GM18498 (cell line): ENCODE data around the gene CLN3.
"Not testable (repeated sequence)": the region's sequence is repeated elsewhere in the genome, so short reads cannot be mapped to it uniquely, and the experiment has no call there.

Experiments
- ATAC-seq: cut with Tn5 transposase; IDR thresholded peaks from one replicate; pipeline ENCODE4 v1.9.1; 2021; ENCODE audit warnings: mild to moderate bottlenecking, moderate library complexity; ENCODE audit not compliant: unreplicated experiment

The CLN3 gene

DNA sequence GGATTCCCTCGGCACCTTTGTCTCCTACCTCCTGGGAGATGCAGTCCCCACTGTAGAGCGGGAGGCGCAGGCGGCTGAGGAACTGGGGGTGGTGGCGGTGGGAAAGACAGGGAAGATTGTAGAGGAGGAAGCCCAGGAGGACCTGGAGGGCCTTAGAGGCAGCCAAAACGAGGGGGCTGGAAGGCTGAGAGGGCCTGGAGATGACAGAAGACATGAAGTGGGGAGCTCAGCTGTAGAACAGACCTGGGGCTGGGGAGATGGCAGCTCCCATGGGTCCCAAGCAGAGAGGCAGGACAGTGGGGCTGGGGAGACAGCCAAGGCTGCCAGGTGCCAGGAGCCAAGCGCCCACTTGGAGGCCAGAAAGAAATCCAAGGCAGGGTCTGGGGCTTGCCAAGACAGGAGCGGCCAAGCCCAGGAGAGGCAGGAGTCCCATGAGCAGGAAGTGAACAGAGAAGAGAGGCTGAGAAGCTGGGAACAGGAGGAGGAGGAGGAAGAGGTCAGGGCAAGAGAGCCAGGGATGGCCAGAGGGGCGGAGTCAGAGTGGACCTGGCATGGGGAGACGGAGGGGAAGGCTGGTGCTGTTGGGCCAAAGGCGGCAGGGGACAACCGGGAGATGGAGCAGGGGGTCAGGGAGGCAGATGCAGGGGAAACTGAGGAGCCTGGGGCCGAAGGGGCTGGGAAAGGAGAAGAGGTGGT lies 3.4 kb upstream of the CLN3 start:
- ATAC-seq, result no peak

DNA sequence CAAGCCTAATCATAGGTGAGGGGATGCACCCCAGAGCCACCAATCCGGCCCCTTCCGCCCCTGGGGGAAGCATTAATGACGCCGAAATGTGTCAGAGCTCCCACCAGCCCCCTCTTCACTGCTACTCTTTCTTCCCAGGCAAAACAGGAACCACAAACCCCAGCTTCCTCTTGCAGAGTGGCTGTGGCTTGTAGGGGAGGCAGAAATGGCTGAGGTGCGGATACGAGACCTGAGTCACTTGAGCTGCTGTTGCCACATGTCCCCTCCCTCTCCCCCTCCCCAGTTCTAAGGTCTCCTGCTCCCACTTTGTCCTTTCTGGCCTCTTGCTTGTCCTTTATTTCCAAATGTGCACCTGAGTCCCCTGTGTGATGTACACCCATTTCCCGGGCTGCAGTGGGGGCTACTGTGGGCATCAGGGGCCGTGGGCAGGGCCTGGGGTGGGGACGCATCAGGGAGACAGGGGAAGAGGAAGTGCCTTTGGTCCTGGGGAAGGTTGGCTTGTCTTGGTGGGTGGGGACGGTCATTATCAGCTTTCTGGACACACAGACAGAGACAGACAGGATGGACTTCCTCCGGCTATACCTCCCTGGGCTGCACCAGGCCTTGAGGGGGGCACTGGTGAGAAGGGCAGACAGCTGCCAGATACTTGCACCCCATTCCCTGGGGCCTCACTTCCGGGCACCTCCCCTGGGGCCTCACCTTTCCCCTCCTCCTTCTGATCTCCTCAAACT lies 2.4 kb upstream of the CLN3 start, which contains the start of gene APOBR:
Gene APOBR, plus strand, starts transcription at position 523 of the 731 bp plus-strand sequence. Its CDS starts 39 bp downstream, at position 562.
- peak; percentile 45 for ATAC-seq

DNA sequence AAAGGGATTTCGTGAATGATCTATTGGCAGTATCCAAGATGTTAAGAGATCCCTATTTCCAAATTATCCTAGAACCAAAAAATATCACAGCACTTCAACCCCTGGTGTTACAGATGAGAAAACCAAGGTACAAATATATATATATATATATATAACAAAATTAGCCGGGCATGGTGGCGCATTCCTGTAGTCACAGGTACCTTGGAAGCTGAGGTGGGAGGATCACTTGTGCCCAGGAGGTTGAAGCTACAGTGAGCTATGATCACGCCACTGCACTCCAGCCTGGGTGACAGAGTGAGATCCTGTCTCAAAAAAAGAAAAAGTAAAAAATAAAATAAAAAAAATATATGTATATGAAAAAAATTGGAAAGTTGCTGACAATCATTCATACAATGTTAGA lies 637 bp upstream of the CLN3 start:
- ATAC-seq, result no peak

DNA sequence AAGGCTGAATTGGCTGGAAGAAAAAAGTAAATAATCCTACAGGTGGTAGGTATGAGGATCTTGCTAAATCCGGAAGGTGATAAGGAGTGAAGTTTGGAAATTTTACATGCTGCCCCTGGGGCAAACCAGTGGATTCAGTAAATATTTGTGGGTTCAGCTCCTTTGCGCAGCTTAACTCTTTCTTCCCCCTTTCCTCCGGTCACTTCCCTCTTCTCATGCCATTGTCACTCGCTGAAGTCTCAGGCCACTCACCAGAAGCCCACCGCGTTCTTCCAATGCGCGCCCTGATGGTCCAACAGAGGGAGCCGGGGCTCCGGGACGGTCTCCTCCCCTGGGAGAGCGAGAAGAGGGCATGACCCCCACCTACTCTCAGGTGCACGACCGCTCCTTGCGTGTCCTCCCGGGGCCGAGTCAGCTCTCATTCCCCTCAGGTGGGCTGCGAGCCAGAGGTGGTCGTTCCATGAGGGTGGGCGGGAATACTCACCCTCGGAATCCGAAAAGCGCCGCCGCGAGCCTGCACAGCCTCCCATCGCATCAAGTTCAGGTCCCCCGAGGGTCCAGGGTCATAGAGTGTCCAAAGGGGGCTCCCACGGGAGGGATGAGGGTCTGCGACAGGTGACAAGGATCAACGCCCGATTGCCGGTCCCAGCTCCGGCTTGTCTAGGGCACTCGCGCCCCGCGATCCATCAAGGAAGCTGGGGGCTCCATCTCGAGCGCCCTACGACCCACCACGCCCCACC lies 474 bp downstream of the CLN3 start:
- ATAC-seq, result no peak

DNA sequence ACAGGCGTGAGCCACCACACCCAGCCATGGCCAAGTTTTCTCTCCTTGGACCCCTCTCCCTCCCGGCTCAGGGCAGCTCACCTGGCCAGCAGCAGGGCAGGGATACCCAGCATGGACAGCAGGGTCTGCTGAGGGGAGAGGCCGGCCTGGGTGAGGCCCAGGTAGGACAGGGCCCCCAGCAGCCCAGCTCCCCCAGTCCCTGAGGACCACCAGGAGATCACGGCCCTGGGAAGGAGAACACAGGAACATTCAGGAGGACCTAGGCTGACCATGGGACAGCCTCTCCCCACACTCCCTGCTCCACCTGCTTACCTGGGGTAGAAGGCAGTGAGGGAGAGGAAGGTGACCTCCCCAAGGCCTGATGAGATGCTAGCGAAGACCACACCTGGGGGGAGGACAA lies 5.6 kb downstream of the CLN3 start:
- ATAC-seq, result no peak

DNA sequence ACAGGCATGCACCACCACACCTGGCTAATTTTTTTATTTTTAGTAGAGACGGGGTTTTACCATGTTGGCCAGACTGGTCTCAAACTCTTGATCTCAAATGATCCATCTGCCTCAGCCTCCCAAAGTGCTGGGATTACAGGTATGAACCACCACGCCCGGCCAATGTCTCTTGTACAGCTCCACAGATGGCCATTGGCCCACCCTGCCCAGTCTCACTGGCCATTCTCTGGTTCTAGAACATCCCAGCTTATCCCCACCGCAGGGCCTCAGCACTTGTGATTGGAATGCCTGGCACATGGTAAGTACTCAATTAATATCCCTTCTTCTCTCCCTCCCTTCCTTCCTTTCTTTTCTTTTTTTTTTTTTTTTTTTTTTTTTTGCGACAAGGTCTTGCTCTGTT lies 8.5 kb downstream of the CLN3 start:
- not testable (repeated sequence) for ATAC-seq

DNA sequence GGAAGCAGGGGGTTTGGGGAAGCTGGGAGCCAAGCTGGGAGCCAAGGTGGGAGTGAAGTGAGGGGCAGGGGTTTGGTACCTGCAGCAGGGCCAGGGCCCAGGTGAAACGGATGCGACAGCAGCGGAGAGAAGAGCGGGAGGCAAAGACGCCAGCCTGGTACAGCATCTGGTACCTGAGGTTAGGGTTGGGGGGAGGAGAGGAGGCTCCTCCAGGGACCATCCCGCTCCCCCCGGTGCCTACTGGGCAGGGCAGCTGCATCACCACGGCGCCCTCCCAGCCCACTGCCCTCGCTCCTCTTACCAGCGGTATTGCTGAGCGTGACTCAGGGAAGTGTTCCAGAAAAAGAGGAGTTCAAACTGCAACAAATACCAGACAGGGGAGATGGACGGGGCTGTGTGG lies 9.8 kb downstream of the CLN3 start:
- ATAC-seq, result no peak

DNA sequence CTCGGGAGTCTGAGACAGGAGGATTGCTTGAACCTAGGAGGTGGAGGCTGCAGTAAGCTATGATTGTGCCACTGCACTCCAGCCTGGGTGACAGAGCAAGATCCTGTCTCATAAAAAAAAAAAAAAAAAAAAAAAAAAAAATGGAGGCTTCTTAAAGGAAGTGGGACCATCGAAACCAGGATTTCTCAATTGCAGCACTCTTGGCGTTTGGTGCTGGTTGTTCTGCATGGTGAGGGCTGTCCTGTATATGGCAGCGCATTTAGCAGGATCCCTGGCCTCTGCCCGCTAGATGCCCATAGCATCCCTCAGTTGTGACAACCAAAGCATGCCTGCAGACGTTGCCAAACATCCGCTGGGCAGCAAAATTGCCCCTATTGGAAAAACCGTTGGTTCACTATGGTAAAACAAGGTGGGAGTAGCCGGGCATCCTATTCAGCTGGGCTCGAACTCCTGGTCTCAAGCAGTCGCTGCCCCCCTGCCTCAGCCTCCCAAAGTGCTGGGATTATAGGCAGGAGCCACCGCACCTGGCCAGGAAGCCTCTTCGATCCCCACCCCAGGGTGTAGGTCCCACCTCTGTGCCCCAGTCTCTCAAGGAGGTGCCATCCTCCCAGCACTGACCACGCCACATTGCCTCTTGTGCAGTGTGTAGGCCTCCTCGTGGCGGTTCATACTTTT lies 13.2 kb downstream of the CLN3 start:
- no peak for ATAC-seq

DNA sequence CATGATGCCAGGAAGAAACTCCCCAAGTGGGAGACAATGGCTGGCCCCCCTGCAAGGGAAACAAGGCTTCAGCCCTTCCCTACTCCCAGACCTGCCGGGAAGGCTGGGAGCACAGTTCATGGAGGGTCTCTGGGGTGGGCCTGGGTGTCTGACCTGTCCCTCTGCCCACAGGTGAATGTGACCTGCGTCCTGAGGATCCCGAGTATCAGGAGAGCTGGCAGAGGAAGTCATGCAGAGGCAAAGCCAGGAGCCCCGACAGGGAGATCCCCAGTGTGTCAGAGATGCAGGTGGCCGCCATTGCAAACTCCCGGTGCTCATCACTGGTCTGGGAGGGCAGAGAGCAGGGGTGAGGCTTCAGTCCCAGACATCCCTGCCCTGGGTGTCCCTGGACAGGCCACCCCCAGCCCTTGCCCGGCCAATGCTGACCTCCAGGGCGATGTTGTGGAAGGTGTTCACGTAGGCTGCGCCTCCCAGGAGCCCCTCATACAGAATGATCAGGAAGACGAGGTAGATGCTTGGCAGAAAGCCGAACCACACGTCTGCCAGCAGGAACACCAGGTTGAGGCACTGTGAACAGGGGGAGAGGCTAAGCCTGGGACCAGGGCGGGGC lies 14.5 kb downstream of the CLN3 start:
- no peak for ATAC-seq

DNA sequence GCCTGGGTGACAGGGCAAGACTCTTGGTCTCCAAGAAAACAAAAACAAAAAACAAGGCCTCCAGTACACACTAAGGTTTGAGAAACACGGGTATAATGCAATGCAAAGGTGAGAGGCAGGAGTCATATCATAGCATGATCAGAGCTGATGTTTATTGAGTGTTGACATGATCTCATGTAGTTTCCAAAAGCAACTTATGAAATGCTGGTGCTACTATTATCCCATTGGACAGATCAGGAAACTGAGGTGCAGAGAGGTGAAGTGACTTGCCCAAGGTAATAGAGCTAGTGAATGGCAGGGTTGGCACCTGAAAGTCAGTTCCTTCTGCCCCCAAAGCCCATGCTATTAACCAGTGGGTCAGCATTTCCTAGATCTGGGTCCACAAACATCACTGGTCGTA lies 16.7 kb downstream of the CLN3 start:
- ATAC-seq, result no peak

DNA sequence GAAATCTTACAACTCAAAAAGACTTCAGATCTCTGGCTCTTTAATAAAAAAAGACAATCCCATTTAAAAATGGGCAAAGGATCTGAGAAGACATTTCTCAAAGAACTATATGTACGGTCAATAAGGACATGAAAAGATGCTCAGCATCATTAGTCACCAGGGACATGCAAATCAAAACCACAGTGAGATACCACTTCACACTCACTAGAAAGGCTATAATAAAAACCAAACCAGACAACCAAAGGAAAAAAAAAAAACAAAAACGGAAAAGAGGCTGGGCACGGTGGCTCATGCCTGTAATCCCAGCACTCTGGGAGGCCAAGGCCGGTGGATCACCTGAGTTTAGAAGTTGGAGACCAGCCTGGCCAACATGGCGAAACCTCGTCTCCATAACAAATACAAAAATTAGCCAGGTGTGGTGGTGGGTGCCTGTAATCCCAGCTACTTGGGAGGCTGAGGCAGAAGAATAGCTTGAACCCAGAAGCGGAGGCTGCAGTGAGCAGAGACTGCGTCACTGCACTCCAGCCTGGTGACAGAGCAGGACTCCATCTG lies 18.1 kb downstream of the CLN3 start:
- no peak for ATAC-seq

DNA sequence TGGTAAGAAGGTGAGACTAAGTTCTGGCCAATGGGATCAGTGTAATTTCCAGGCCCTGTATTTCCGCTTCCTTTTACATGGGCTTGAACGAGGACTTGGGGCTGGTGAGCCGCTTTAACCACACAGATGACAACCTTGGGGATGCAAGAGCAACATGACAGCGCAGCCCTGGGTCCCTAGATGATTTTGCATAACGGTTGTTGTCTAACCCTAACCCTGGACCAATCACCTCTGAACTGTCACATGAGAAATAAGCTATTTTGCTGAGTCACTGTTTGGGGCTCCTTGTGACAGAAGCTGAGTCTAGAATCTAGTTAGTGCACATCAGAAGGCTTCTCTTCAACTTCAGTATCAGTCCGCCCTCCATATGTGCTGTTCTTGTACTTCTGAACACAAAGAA lies 44.8 kb downstream of the CLN3 start:
- ATAC-seq, result not testable (repeated sequence)

DNA sequence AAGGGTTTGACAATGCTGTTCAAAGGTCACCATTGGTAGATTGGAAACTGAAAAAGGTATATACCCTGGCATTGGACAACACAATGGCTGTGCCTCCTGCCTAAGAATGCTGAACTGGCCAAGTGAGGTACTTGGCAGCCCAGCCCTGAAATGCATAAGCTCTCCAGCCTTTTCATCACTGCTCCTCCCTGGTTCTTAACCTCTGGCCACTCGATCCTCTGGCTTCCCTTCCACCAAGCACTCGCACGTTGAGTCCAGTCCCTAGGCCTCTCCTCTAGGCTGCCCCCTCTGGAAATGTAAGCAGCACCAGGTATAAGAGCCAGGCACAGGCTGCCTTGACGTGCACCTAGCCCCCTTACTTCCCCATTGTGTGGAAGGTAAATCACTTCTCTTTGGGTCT lies 45.5 kb downstream of the CLN3 start:
- ATAC-seq, result not testable (repeated sequence)

DNA sequence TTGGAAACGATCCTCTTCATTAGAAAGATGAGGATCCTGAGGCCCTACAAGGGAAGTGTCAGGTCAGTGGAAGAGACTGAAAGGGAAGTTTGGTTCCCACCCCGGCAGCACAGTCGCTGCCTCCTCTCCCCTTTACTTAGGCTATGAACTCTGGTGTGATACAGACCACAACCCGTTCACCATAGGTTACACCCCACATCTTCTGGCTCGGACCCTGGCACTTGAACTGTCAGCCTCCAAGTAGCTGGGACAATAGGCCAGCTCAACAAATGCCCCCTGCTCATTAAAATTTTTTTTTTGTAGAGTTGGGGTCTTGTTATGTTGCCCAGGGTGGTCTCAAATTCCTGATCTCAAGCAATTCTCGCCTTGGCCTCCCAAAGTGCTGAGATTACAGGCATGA lies 47.9 kb downstream of the CLN3 start:
- ATAC-seq, result not testable (repeated sequence)

DNA sequence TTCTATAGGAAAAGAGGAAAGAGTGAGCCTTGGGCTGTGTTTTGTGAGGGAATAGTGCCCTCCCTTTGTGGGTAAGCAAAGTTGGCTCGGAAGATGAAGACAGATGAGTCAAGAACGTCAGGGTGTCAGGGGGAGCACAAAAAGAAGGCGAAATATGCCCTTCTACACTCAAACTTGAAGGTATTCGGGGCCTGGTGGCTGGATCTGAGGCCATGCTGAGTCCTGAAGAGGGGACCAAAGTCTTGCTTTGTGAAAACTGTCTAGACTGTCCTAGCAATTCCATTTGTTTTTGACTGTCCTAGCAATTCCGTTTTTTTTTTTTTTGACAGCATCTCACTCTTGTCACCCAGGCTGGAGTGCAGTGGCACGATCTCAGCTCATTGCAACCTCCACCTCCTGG lies 53.0 kb downstream of the CLN3 start:
- not testable (repeated sequence) for ATAC-seq

DNA sequence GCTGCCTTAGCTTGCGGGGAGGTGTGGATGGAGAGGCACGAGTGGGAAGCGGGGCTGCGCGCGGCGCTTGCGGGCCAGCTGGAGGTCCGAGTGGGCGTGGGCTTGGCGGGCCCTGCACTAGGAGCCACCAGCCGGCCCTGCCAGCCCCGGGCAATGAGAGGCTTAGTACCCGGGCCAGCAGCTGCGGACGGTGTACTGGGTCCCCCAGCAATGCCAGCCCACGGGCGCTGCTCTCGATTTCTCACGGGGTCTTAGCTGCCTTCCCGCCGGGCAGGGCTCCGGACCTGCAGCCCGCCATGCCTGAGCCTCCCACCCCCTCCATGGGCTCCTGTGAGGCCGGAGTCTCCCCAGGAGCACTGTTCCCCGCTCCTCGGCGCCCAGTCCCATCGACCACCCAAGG lies 56.5 kb downstream of the CLN3 start:
- not testable (repeated sequence) for ATAC-seq
